GM06990 (cell line): ENCODE data around the gene ASB16.
A peak's percentile ranks its signal among the peaks of the same experiment; 100 is the strongest.

ENCODE experiments used
- DNase-seq: peaks from one replicate; pipeline ENCODE4 v3.0.0-alpha.2; 2011; ENCODE audit not compliant: insufficient read length; ENCODE audit errors: extremely low read depth
- H3K27me3 ChIP-seq: replicated peaks from 2 replicates; pipeline ENCODE4 v1.6.0; 2011; ENCODE audit warnings: low read length; ENCODE audit not compliant: control insufficient read depth, insufficient read depth
- H3K36me3 ChIP-seq: 2 replicates; pipeline ENCODE4 v1.5.1; 2011; ENCODE audit warnings: low read length; ENCODE audit not compliant: control insufficient read depth, insufficient read depth
- H3K4me3 ChIP-seq: replicated peaks from 2 replicates; pipeline ENCODE4 v1.5.1; 2011; ENCODE audit warnings: low read depth, mild to moderate bottlenecking, control low read depth, low read length
- CTCF ChIP-seq: IDR thresholded peaks from 2 replicates; pipeline ENCODE4 v1.5.1; 2011; ENCODE audit warnings: low read length, control low read depth, mild to moderate bottlenecking, inconsistent platforms; ENCODE audit not compliant: insufficient read depth, poor library complexity, severe bottlenecking

Gene ASB16

GRCh38 chr17:44184212-44184810, 13.8 kb downstream of the ASB16 start:
- no peak for DNase-seq
- no peaks in the 10 kb centered on the region for H3K27me3 ChIP-seq
- H3K36me3 ChIP-seq = peaks cover 8% of the 10 kb centered on the region
- no peak overlapping the region for H3K4me3 ChIP-seq
- TF ChIP-seq CTCF = no peak

DNA sequence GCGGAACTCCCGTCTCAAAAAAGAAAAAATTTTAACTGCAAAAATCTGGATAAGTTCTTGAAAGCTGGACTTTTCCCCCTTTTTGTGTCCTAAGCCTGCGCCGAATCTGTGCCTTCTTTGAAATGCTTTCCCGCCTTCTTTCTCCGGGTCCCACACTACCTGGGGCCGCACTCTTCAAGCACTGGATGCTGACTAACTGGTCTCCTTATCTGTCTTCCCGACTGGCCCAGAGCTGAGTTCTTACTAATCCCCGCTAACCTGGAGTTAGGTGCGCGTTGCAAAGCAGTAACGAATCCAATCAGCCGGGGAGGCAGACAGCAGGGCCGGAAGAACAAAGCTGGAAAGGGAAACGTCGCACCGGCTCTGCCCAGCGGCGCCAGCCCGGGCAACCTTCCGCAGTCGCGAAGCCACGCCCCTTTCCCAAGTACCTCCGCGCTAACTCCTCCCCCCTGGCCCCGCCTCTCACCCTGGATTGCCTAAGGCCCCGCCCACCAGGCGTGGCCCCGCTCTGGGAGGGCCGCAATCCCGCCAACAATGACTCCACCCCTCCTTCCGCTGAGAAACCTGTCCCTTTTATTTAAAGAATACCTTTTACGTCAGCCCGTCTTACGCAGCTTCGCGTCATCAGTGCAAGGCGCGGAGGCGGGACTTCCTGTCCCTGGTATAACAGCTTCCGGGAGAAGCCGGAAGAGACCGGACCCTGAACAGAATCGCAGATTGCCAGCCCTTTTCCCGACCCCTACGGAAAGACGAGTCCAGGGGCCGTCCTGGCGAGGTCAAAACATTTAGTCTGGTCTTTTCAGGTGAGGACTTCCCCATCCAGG, 16.0 kb downstream of the ASB16 start, which contains the start of gene TMUB2:
TSS of gene TMUB2 (plus strand) at position 666 of the 824 bp plus-strand sequence. CDS start 737 bp downstream, outside the sequence.
- Histone ChIP-seq H3K36me3 (peaks cover 16% of the 10 kb centered on the region), H3K27me3 (no peaks in the 10 kb centered on the region), H3K4me3 (peak within 1 kb of the TSS; percentile 99)
- TF ChIP-seq CTCF = no peak
- DNase-seq = peak; percentile 99

GRCh38 chr17:44187131-44187899, 16.8 kb downstream of the ASB16 start:
- Histone ChIP-seq H3K4me3 (peak overlapping the region; percentile 99), H3K27me3 (no peaks in the 10 kb centered on the region), H3K36me3 (peaks cover 12% of the 10 kb centered on the region)
- TF ChIP-seq CTCF = no peak
- DNase-seq = no peak

DNA sequence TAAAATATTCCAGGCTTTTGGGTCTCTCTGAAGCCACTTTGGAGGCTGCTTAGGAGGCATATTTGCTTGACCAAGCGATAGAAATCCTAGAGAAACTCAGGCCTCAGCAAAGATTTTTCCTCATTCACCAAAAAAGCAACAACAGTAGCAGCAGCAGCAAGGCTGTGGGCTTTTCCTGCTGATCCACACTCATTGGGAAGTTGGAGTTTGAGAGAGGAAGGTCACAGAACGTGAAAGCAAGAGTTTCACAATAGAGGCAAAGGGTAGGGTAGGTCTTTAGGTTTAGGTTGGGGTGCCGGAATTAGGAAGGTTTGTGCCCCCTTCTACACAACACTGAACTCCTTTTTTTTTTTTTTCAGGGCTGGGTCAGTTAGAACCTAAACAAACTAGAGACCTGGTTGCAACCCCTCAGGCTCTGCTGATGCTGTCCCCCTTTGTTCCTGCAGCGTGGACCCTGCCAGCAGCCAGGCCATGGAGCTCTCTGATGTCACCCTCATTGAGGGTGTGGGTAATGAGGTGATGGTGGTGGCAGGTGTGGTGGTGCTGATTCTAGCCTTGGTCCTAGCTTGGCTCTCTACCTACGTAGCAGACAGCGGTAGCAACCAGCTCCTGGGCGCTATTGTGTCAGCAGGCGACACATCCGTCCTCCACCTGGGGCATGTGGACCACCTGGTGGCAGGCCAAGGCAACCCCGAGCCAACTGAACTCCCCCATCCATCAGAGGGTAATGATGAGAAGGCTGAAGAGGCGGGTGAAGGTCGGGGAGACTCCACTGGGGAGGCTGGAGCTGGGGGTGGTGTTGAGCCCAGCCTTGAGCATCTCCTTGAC, 18.3 kb downstream of the ASB16 start:
- TF ChIP-seq CTCF = no peak
- H3K4me3 ChIP-seq = no peak overlapping the region
- no peak for DNase-seq
- H3K27me3 ChIP-seq = no peaks in the 10 kb centered on the region
- peaks cover 21% of the 10 kb centered on the region for H3K36me3 ChIP-seq

DNA sequence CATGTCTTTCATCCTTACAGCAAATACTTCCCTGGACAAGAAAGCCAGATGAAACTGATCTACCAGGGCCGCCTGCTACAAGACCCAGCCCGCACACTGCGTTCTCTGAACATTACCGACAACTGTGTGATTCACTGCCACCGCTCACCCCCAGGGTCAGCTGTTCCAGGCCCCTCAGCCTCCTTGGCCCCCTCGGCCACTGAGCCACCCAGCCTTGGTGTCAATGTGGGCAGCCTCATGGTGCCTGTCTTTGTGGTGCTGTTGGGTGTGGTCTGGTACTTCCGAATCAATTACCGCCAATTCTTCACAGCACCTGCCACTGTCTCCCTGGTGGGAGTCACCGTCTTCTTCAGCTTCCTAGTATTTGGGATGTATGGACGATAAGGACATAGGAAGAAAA, 20.0 kb downstream of the ASB16 start:
- peaks cover 36% of the 10 kb centered on the region for H3K36me3 ChIP-seq
- no peak for TF ChIP-seq CTCF
- no peaks in the 10 kb centered on the region for H3K27me3 ChIP-seq
- H3K4me3 ChIP-seq = no peak overlapping the region
- no peak for DNase-seq
